Endothelial cell of umbilical vein (primary cell): ENCODE data around the gene NXN. TPM values are rescaled to one million over a fixed set of nuclear protein-coding genes. Genes with fewer than 3 reads are reported as not detected.

ENCODE experiments used
- BruUV-seq: library from RNA; stranded (reverse); fragments of 400-500 nt; replicated peaks from 2 replicates; lab custom pipeline; 2021; lab: Mats Ljungman, UMichigan
- CTCF ChIA-PET: fragments of 300-600, 350-600 bp; sonication (Branson Sonifier 250); formaldehyde crosslinking; loops from one replicate; lab custom pipeline; 2021; ENCODE audit warnings: antibody characterized with exemption, inconsistent platforms; lab: Charles Lee
- POLR2A ChIA-PET: fragments of 300-600, 350-600 bp; sonication (Branson Sonifier 250); formaldehyde crosslinking; loops from one replicate; lab custom pipeline; 2021; ENCODE audit warnings: antibody characterized with exemption, inconsistent platforms; lab: Charles Lee
- DNase-seq: peaks from one replicate; pipeline ENCODE4 v3.0.0-alpha.2; 2011; ENCODE audit warnings: low read depth, low spot score
- FAIRE-seq: peaks from 2 replicates; lab custom pipeline; 2011; peaks lifted over from hg19 to GRCh38; lab: Jason Lieb, UNC
- H2AFZ ChIP-seq: 2 replicates; pipeline ENCODE4 v1.6.0; 2012; ENCODE audit warnings: low read depth, low read length, control low read depth, inconsistent platforms
- H3K27ac ChIP-seq: 2 replicates; pipeline ENCODE4 v1.5.1; 2011; ENCODE audit warnings: low read depth, mild to moderate bottlenecking, control low read depth, low read length, moderate library complexity; ENCODE audit not compliant: insufficient read depth
- H3K27me3 ChIP-seq, 2 experiments: 2 replicates each; pipeline versions ENCODE4 v1.6.0 to v1.6.1; 2011; ENCODE audit warnings: low read length in 2 of 2, mixed read lengths in 1 of 2; ENCODE audit not compliant: control insufficient read depth in 2 of 2, insufficient read depth in 2 of 2
- H3K36me3 ChIP-seq, 2 experiments: 2 replicates in 1 of 2; 3 replicates in 1 of 2; pipeline ENCODE4 v1.5.1; 2011; ENCODE audit warnings: low read length in 2 of 2, mild to moderate bottlenecking in 1 of 2, moderate library complexity in 1 of 2; ENCODE audit not compliant: control insufficient read depth in 2 of 2, insufficient read depth in 2 of 2; ENCODE audit errors: extremely low read depth in 1 of 2
- H3K4me1 ChIP-seq: 3 replicates; pipeline ENCODE4 v1.5.1; 2011; ENCODE audit warnings: mild to moderate bottlenecking, low read length; ENCODE audit not compliant: control insufficient read depth, insufficient read depth; ENCODE audit errors: extremely low read depth
- H3K4me2 ChIP-seq: 2 replicates; pipeline ENCODE4 v1.6.1; 2011; ENCODE audit warnings: low read length, control low read depth, mixed read lengths; ENCODE audit not compliant: insufficient read depth
- H3K4me3 ChIP-seq, 3 experiments: fragments of 200-600 bp in 1 of 3; sonication (generic), shearing (Covaris generic) in 1 of 3; replicated peaks in 1 of 3; 2 replicates each; pipeline ENCODE4 v1.5.1; 2011 to 2016; ENCODE audit warnings: control low read depth in 3 of 3, low read length in 3 of 3, mild to moderate bottlenecking in 2 of 3, inconsistent platforms in 1 of 3, low read depth in 1 of 3, moderate library complexity in 1 of 3; ENCODE audit not compliant: insufficient read depth in 1 of 3
- H3K79me2 ChIP-seq: 2 replicates; pipeline ENCODE4 v1.6.0; 2012; ENCODE audit warnings: low read length, inconsistent platforms; ENCODE audit not compliant: control insufficient read depth, insufficient read depth
- H3K9ac ChIP-seq: replicated peaks from 2 replicates; pipeline ENCODE3; 2011; ENCODE audit warnings: low read length, control low read depth; ENCODE audit not compliant: insufficient read depth; ENCODE audit errors: extremely low read depth
- H3K9me1 ChIP-seq: replicated peaks from 3 replicates; pipeline ENCODE4 v1.6.0; 2011; ENCODE audit warnings: mild to moderate bottlenecking, low read length; ENCODE audit not compliant: control insufficient read depth, insufficient read depth; ENCODE audit errors: extremely low read depth
- H3K9me3 ChIP-seq: replicated peaks from 2 replicates; pipeline ENCODE4 v1.5.1; 2012; ENCODE audit warnings: low read length, inconsistent platforms; ENCODE audit not compliant: control insufficient read depth, insufficient read depth
- H4K20me1 ChIP-seq: replicated peaks from 2 replicates; pipeline ENCODE3; 2011; ENCODE audit warnings: mild to moderate bottlenecking, low read length; ENCODE audit not compliant: control insufficient read depth, insufficient read depth; ENCODE audit errors: extremely low read depth
- EZH2 ChIP-seq: IDR thresholded peaks from 2 replicates; pipeline ENCODE4 v1.6.1; 2012; ENCODE audit warnings: borderline replicate concordance, low read depth, mild to moderate bottlenecking, moderate library complexity, low read length, inconsistent platforms; ENCODE audit not compliant: severe bottlenecking
- GATA2 ChIP-seq: IDR thresholded peaks from 2 replicates; pipeline ENCODE4 v1.7.0; 2011; ENCODE audit warnings: low read depth, mild to moderate bottlenecking, moderate library complexity, mixed read lengths, low read length; ENCODE audit not compliant: insufficient read length, insufficient read depth
- POLR2A ChIP-seq: IDR thresholded peaks from 2 replicates; pipeline ENCODE4 v1.6.1; 2012; ENCODE audit warnings: low read depth, mild to moderate bottlenecking, control low read depth, low read length
- POLR2AphosphoS5 ChIP-seq: IDR thresholded peaks from 2 replicates; pipeline ENCODE4 v1.6.1; 2012; ENCODE audit warnings: low read depth, mild to moderate bottlenecking, control low read depth, low read length, moderate library complexity; ENCODE audit not compliant: insufficient read depth
- dilution Hi-C: fragments of 300-500 bp; cut with MboI; formaldehyde crosslinking; loops from one replicate; pipeline ENCODE4 v1.15.0; 2019; ENCODE audit warnings: low sequenced_read_pairs; ENCODE audit not compliant: extremely low pct_ligation_motif_present
- intact Hi-C: fragments of 100-400 bp; cut with micrococcal nuclease; formaldehyde crosslinking; loops from one replicate; pipeline ENCODE4 v1.10.0; 2022
- polyA plus RNA-seq, 4 experiments: library from polyadenylated mRNA; depleted of rRNA in 3 of 4; stranded (reverse) in 3 of 4; unstranded in 1 of 4; fragments of >200 nt; gene quantifications; 2 replicates each; pipeline versions ENCODE4 v1.2.1 to v1.2.3, GENCODE V29; 2011 to 2012; ENCODE audit warnings: missing spikeins in 1 of 4
- total RNA-seq: library from RNA; stranded (reverse); gene quantifications from 2 replicates; pipeline ENCODE4 v1.2.3, GENCODE V29; 2021
- TF ChIP-seq, protein P1 (sequence below): IDR thresholded peaks from 2 replicates; pipeline ENCODE4 v1.6.1; 2011; ENCODE audit not compliant: insufficient read depth, insufficient read length
- TF ChIP-seq, protein P2 (sequence below), 2 donors: IDR thresholded peaks; 1 replicate in 1 of 2; 2 replicates in 1 of 2; pipeline ENCODE4 v1.5.1; 2011; ENCODE audit warnings: low read length in 2 of 2, mild to moderate bottlenecking in 2 of 2, moderate library complexity in 2 of 2, control low read depth in 1 of 2, inconsistent platforms in 1 of 2, low read depth in 1 of 2; ENCODE audit not compliant: insufficient read depth in 1 of 2; ENCODE audit errors: extremely low read depth in 1 of 2

NXN gene
- total and polyA plus RNA-seq, 2 donors (not counting 3 experiments of a cell fraction or from before 2014, with no cell fraction given) = 69.5 to 77.3 TPM

DNA sequence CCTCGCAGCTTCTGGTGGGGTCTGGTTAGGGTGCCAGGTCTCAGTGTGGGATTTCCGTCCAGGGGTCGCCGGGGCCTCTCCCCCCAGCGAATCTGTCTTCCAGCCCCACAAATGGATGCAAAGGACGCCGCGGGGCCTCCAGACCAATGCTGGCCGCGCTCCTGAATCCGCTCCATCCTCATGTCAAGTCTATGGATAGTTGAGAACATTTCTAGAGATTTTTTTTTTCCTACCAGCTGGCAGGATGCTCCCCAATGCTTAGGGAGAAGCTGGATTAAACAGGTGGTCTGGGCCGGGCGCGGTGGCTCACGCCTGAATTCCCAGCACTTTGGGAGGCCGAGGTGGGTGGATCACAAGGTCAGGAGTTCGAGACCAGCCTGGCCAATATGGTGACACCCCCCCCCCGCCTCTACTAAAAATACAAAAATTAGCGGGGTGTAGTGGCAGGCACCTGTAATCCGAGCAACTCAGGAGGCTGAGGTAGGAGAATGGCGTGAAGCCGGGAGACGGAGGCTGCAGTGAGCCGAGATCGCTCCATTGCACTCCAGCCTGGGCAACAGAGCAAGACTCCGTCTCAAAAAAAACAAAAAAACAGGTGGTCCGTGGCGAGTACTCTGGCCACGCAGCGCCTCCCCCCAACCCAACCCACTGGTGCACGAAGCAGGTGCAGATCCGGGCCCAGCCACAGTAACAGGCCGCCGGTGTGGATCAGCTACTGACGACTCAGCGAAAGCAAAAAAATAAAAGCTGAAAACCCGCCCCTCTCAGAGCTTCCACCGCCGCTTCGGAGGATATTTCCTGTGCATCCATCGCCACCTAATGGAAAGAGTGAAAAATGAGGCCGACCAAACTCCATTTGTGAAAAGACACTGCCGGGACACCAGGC lies 1.1 kb upstream of the NXN start:
- ChIA-PET POLR2A (interaction anchor here (0.7 to 0.8 kb wide), 3 partner anchors 122 to 231 kb away, joined by 3 read pairs; no protein-coding TSS in a partner anchor), CTCF (interaction anchor here (0.6 to 7.8 kb wide), 87 partner anchors 9 to 594 kb away, joined by 3 to 341 read pairs (median 4); partner anchors contain the start of genes GEMIN4, GLOD4, MRM3 and TIMM22)
- dilution Hi-C loops (loop anchor here (25.0 kb wide), 1 partner anchor 193 kb away; the partner anchor contains the start of genes GLOD4 and MRM3), intact Hi-C loops (loop anchor here (1.0 to 5.0 kb wide), 6 partner anchors 76 to 570 kb away; partner anchors contain the start of gene GEMIN4)
- DNase-seq (peak; percentile 82), FAIRE-seq (peak; percentile 95)
- BruUV-seq = no TSS peak
- H4K20me1 ChIP-seq = no peaks in the 10 kb centered on the region
- H3K4me1 ChIP-seq = peaks cover 21% of the 10 kb centered on the region
- H3K27ac ChIP-seq = no peak overlapping the region
- no peaks in the 10 kb centered on the region for H3K27me3 ChIP-seq
- no peak overlapping the region for H3K9ac ChIP-seq
- peak overlapping the region; percentile 66 for H3K4me2 ChIP-seq
- no peaks in the 10 kb centered on the region for H3K36me3 ChIP-seq
- no peaks in the 10 kb centered on the region for H3K9me1 ChIP-seq
- peak overlapping the region; percentile 80 for H2AFZ ChIP-seq
- no peaks in the 10 kb centered on the region for H3K9me3 ChIP-seq
- H3K4me3 ChIP-seq = peak overlapping the region in 2 of 3 experiments; percentile 15 to 53
- TF ChIP-seq GATA2 = no peak
- TF ChIP-seq, protein P1, sequence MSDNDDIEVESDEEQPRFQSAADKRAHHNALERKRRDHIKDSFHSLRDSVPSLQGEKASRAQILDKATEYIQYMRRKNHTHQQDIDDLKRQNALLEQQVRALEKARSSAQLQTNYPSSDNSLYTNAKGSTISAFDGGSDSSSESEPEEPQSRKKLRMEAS = no peak
- TF ChIP-seq POLR2A = no peak
- TF ChIP-seq EZH2 = no peak
- no peak for TF ChIP-seq POLR2AphosphoS5
- TF ChIP-seq, protein P2, sequence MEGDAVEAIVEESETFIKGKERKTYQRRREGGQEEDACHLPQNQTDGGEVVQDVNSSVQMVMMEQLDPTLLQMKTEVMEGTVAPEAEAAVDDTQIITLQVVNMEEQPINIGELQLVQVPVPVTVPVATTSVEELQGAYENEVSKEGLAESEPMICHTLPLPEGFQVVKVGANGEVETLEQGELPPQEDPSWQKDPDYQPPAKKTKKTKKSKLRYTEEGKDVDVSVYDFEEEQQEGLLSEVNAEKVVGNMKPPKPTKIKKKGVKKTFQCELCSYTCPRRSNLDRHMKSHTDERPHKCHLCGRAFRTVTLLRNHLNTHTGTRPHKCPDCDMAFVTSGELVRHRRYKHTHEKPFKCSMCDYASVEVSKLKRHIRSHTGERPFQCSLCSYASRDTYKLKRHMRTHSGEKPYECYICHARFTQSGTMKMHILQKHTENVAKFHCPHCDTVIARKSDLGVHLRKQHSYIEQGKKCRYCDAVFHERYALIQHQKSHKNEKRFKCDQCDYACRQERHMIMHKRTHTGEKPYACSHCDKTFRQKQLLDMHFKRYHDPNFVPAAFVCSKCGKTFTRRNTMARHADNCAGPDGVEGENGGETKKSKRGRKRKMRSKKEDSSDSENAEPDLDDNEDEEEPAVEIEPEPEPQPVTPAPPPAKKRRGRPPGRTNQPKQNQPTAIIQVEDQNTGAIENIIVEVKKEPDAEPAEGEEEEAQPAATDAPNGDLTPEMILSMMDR (IDR thresholded peaks at IDR 0.05; ENCODE audit: extremely low read depth in 1 of 2, insufficient read depth in 1 of 2, low read depth in 1 of 2, low read length in 2 of 2) = peak; percentile 68 to 75
- H3K79me2 ChIP-seq = peaks cover 12% of the 10 kb centered on the region
